GM19468 (cell line): ENCODE measurements around the gene FGF14.

ENCODE experiments used
- ATAC-seq: cut with Tn5 transposase; IDR thresholded peaks from one replicate; pipeline ENCODE4 v1.9.1; 2021; ENCODE audit warnings: mild to moderate bottlenecking, moderate library complexity, moderate number of reproducible peaks; ENCODE audit not compliant: unreplicated experiment; ENCODE audit errors: extremely low read depth

The FGF14 gene

DNA sequence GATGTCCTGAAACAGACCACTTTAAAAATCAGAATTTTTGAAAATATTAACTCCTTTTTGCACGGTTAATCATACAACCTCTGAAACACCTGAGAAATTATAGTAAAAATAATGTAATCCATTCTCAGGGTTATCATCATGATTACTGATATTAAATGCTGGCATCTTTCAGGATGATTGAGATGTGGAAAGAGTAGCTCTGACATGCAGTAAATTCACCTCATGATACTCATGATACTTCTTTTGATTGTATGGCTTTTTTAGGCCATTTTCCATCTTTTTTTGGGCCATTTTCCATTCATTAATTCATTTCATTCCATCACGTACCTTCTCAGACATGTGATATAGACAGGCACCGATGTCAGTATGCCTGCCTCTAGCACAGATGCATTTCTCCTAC lies 85.1 kb downstream of the FGF14 start:
- no peak for ATAC-seq

DNA sequence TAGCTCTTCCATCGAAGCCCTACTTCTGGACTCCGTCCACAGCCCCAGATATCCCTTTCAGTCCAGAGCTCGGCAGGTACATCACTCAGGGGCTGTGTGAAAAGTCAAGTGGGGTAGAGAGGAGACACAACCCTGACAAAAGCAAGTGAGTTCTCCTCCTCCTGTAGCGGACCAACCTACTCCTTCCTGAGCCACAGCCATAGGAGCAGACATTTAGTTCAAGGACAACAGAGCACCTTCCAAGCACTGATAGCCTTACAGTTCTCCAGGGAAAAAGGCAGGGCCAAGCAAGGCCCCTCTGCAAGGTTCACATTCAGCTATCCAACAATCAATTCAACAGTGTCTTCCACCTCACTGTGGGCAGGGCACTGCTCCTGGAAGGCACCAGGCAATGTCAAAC lies 89.0 kb downstream of the FGF14 start:
- no peak for ATAC-seq

DNA sequence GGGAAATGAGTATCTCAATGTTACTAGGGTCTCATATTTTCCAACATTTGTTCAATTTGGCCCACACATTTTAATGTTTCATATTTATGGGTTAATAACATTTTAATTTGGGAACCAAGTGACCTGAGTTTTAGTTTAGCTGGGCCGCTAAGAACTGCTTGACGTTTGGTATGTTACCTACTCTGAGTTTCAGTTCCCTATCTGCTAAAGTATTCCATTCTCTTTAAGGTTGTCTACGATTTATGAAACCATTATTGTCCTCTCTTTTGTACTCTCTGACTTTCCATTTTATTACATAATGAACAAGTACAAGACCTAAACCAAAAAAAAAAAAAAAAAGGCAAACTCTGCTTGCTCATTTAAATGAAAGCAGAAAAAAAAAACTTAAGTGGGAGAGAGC lies 89.9 kb downstream of the FGF14 start:
- no peak for ATAC-seq

DNA sequence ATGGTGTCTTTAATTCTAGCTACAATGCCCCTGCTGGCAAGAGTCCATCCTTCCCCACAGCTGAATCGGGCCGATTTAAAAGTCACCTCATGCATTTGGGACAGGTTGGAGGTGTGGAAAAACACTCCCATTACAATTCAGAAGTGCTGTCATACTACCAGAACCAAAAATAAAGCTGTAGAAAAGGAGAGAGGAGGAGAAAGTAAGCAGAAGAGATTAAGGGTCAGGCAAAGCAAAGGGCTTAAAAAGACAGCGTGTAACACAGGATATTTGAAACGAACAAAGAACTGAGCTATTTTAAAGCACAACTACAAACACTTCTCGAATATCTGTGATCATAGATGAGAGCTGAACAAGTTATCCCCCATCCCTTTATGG lies 90.4 kb downstream of the FGF14 start:
- no peak for ATAC-seq

DNA sequence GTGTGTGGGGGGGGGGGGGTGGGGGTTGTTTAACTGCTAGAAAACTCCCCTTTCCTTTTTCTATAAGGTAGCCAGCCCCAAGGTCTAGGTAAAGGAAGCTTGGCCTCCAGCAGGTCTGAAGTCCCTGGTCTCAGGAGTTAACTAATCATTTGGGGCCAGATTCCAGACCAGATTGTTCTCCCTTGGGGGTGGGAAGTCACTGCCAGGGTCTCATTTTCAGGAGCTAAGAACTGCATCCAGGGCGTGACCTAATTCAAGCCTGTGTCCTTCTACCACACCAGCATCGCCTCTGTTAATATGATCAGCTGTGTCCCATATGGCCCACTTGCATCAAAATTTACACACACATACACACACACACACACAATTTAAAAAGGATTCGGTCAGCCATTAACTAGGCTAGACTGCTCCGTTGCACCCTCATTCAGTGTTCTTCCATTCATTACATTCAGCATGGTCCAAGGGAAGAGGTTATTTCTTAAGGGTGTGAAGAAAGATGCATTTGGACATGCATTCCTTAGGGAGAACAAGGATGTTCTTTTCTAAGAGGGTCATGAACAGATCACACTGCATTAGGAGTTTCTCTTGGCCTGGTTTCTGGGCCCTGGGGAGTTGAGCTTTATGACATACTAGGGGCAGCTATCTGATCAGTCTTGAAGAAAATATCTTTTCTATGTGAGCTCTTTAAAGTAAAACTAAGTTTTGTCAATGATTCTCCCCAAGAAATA lies 91.0 kb downstream of the FGF14 start:
- ATAC-seq: no peak

DNA sequence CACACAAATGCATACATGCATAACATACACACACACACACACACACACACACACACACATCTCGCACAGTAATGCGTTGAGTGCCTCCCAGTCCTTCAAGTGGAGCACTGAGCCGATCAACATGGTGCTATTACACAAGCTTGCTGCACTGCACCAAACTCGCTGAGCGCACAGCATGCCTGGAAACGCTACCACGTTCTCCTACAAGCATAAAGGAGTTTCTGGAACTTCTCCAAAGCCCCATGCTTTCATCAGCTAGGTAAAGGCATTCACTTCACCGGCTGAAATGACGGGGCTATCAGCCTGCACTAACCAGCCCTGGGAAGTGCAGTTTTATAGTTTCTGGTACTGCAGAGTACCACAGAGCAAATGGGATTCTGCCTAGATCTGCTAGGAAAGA lies 92.7 kb downstream of the FGF14 start:
- no peak for ATAC-seq

DNA sequence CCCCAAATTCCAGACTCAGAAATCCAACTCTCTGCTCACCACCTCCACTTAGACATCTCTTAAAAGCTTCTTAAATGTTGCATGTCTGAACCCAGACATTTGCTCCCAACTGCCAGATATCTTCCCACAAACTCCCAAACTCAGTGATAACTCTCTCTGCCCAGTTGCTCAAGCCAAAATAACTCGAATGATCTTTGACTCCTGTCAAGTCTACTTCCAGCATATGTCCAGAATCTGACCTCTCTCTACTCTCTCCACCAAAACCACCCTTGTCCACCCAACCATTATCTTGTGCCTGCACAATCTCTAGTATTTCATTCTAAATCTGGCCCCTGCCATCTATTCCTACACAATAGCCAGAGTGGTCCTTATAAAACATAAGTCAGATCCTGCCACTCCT lies 99.3 kb downstream of the FGF14 start:
- no peak for ATAC-seq

DNA sequence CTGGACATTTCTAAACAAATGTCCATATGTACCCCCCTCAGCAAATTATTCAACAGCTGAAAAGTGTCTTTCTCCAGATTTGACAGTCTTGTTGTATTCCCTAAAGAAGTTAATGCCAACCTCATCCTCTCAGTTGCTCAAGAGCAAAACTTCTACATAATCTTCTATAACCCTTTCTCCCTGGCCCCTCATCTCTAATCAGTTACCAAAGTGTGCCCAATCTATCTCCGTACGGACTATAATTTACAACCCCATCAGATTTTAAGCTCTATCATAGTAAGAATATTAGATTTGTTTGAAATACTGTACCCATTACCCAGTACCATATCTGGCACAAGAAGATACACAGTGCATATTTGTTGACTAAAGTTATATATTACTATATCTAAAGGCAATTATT lies 101.5 kb downstream of the FGF14 start:
- no peak for ATAC-seq

DNA sequence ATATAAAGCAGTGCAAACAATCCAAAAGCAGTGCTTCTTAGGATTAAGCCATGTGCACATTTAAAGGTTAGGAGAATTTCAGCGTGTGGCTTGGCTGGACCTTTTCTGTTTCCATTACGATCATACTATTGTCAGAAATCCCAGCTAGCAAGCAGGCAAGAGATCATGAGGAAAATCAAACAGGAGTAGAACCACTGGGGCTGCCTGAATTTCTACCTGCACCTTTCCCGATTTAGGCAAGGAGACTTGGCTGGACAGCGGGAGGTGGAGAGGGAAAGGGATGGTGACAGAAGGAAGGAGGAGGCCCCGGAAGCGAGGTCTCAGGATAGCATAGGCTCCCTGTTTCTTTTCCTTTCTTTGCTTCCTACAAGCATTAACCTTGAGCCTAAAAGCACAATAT lies 102.5 kb downstream of the FGF14 start:
- no peak for ATAC-seq

DNA sequence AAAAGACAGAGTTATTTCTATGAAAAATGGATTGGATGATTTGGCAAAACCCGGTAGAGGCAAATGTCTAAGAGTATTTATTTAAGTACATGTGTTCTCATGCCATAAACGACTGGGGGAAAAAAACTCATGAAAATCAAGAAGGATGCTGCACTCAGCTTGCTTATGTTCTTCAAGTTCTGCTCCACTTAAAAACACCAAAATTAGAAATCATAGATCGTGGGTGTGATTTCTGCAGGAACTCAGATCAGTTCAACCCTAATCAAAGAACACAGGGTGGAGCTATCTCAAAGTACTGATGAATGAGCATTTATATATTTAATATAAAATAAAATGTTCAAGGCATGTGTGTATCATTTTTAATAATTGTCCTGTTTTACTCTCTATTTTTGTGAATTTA lies 103.8 kb downstream of the FGF14 start:
- no peak for ATAC-seq

DNA sequence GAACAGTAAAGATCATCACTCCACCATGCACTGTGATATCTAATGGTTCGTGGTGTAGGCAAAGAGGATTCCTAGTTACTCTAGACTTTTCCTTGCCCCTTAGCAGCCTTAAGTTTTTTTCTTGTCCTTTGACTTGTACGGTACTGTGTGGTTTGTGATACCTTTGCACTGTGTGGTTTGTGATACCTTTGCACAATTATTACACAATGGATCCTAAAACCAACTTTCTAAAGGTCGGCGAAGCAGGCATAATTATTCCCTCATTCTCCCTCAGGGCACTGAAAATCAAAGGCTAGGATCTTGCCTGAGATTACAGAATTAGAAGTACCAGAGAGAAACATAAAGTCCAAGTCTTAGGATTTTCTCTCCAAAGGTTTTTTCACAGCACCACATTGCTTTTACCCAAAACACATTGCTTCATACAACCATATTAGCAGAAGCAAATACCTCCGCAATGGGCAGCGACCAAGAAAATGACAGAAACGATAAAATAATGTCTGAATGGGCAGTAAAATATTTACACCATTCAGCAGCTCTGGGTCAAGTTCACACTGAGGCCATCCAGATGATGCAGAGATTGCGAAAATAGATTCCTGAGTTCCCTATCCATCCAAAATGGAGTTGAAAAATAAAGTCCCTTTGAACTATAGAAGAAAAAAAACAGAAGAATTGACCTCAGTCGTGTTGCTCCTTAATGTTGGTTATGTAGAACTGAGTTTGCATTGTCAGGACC lies 106.4 kb downstream of the FGF14 start:
- no peak for ATAC-seq

DNA sequence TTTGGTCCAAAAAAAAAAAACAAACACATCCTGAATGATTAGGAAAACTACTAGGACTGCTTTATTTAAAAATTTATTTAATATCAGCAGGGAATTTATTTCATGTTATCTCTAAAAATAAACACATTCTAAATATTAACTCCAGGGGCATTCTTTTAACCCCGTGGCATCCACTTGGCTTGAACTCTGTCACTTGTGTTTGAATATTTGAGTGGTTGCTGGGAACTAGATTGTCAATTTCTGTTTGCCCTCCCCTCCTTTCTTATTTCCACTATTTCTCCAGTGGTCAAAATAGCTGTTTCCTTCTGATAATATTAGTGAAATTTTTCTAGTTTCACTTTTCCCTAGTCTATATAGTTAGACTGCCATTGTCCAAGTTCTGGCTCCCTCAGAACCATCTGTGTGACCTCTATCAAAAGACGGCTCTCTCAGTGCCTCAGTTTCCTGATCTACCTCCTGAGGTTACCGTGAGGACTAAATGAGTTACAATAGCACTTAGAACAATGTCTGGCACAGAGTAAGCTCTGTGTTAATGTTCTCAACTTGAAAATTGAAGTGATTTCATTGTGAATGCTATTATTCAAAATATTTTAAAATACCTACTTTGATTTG lies 107.3 kb downstream of the FGF14 start:
- ATAC-seq: no peak

DNA sequence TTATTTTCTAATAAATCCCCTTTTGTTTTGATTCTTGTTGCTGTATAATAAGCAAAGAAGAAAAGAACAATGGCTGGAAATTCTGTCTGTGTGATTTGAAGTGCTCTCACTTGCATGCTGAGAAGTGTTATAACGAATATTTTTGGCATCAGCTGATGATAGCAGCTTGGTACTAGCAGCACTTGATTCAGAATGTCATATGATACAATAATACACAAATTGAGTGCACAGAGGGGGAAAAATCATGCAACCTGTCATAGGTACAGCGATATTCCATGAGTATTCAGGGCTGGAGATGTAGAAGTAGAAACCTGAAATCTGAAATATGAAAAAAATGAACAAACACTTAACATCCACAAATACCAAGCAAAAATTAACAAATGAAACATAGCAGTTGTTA lies 108.1 kb downstream of the FGF14 start:
- no peak for ATAC-seq

DNA sequence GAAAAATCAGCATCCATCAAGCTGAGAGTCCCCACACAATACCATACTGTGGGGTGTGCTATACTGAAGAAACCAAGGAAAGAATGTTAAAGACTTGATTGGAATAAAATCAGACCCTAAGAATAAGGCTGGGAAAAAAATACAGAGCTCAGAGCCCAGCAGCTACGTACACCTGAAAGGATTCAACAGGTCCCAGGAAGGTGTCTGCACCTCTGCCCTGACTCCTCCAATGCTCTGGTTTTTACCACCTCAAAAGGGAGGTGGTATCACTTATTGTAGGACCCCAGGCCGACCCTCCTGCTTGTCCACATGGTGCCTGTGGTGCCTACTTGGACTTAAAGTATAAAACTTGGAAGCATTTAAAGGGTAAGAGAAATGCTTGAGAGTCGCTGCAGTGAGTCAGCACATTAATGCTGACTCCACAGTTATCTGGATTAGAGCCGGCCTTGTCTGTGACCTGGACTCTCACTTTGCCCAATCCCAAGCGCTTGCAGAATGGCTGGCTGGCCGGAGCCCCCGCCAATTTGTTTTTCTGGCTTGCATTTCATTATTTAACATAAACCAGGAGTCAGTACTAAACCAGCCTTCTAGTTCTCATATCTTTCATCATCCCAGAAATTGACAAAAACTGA lies 110.1 kb downstream of the FGF14 start:
- ATAC-seq: no peak

DNA sequence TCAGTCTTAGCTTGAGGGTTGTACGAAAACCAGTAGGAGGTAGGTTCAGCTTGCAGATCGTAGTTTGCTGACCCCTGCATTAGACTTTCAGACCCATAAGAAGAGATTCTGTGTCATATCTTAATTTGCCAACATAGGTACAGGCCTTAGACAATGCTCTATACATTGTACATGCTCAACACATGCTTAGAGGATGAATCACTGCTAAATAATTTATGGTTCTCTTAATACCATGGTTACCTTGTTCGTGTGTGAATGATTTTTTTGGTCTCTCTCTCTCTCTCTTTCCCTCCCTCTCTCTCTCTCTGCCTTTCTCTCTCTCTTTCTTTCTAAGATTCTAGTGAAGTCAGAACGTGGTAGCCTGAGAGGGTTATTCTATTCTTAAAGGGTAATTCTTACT lies 112.2 kb downstream of the FGF14 start:
- no peak for ATAC-seq

DNA sequence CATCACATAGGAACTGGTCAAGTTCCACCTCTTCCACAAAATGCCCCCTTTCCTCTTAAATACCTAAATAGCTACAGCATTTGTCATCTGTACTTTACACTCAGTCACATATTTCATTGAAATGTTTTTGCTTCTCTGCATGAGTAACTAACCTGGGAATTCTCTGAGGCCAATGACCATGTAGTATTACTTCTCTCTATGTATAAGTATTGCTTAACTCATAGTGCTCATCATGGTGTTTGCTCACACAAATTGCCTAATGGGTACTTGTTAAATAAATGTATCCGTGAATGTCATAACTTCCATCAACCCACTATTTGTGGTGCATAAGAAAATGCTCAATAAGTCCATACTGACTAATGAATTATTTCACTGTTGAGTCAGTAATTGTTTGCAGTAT lies 115.5 kb downstream of the FGF14 start:
- ATAC-seq: no peak

DNA sequence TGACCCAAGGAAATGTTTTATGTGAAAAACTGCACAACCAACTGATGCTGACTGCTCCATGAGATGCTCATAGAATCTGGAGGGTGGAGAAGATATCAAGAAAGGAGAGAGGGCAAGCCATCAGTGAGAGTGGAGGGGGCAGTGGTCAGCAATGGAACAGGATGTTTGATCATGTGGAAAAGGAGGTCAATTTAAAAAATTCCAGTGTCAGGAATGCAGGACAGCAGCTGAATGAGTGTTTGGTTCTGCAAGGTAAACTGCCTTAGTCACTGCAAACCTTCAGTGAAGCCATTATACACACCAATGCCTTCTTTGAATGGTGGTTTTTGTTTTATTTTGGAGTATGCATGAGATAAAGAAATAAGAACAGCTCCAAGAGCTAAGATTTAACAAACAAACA lies 121.5 kb downstream of the FGF14 start:
- no peak for ATAC-seq

DNA sequence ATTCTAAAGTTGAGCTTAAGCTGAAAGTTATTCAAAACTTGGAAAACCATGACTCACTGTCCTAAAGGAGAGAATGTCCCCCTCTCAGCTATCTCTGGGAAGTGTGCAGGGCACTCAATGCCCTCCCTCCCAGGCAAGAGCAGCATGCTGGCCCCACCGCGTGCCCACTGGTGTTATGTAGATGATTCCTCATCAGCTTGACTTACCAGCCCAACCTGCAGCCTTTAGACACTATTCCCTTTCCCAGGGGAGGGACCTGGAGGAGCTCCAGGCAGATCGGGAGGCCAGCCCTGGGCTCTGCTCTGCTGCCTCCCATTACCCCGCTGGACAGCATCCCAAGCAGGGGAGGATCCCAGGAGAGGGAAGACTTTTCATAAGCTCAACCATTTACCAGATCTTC lies 124.6 kb downstream of the FGF14 start:
- no peak for ATAC-seq

DNA sequence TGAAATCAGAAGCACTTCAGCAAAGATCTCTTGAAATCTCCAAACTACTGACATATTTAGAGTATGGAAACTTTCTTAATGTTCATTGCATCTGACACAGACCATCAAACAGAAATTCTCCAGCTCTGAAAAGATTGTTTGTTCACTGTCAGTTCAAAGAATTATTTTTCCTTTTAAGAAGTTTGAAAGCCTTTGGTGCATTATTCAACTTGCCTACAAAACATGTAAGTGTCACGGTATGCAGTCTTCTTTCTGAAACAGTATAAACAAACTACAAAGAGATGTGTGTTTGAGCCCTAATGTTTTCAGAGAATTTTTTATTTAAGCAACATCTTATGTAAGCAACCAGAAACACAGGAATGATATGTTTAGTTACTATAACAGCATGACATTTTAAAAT lies 125.4 kb downstream of the FGF14 start:
- ATAC-seq: no peak

DNA sequence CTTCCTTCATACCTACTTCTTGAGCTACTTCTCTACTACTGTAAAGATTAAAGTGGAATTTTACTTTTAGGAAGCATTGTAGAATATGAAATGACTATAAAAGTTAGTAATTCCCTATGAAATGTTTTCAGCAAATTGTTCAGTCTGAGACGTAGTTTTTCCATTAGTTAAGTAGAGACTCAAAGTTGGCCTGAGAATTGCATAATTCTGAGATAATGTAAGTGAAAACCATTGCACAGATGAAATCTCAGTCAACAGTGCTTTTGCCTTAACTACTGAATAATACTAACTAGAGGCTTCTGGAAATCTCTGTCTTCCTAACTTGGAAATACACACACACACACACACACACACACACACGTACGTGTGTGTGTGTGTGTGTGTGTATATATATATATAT lies 125.9 kb downstream of the FGF14 start:
- no peak for ATAC-seq

DNA sequence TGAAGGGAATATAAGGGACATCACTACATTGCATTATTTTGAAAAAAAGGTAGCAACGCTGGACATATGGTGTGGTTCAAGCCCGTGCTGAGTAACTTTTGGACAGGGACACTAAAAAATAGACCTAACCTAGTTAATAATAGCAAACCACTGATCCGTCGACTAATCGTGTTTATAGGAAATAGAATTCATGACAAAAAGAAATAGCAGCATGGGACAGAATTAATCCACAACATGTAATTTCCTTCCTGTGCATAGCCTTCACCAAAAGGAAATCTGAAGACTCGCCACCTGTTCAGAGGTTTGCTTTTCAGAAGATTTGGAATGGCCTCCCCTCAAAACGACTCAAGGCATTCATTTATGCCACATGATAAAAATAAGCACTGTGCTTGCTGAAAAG lies 128.7 kb downstream of the FGF14 start:
- no peak for ATAC-seq
